ENCODE data around the gene CLEC12A. TPM values are rescaled to one million over a fixed set of nuclear protein-coding genes. Genes with fewer than 3 reads are reported as not detected.

Gene CLEC12A
- total and polyA plus RNA-seq, 2 of the 13 experiments (the other 11 are each of a cell fraction or from before 2014, with no cell fraction given) = not detected

DNA sequence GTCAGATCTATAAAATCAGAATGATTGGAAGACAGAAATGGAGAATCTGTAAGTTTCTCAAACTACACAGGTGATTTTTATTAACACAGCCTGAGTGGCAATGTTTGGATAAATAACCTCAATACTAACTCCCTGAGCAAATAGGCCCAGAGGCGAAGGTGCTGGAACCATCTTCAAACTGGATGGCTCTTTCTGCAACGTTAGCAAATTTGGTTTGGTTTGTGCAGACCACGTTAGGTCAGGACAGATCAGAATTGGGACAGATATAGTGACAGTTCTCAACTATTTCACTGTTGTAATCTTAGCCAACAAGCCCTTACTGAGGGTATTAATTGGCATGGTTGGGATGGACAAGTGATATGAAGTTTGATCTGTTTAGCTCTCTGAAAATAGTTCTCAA is 50.1 kb downstream of the CLEC12A start:
- TF ChIP-seq, protein P1, sequence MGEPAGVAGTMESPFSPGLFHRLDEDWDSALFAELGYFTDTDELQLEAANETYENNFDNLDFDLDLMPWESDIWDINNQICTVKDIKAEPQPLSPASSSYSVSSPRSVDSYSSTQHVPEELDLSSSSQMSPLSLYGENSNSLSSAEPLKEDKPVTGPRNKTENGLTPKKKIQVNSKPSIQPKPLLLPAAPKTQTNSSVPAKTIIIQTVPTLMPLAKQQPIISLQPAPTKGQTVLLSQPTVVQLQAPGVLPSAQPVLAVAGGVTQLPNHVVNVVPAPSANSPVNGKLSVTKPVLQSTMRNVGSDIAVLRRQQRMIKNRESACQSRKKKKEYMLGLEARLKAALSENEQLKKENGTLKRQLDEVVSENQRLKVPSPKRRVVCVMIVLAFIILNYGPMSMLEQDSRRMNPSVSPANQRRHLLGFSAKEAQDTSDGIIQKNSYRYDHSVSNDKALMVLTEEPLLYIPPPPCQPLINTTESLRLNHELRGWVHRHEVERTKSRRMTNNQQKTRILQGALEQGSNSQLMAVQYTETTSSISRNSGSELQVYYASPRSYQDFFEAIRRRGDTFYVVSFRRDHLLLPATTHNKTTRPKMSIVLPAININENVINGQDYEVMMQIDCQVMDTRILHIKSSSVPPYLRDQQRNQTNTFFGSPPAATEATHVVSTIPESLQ (CRISPR knock-in tag; conservative IDR thresholded peaks at IDR 0.05) = no peak
- peak; percentile 94 to 95 for TF ChIP-seq MAFK (conservative IDR thresholded peaks at IDR 0.05 in 1 of 2, IDR thresholded peaks at IDR 0.05 in 1 of 2; ENCODE audit: low read length in 2 of 2)
- TF ChIP-seq PHF5A (CRISPR knock-in tag; IDR thresholded peaks at IDR 0.05; ENCODE audit: low read depth, unreplicated experiment) = no peak
- TF ChIP-seq MAFF (IDR thresholded peaks at IDR 0.05; ENCODE audit: low read depth, low read length) = peak; percentile 94
- TF ChIP-seq ARNT (IDR thresholded peaks at IDR 0.05) = no peak
- no peak for TF ChIP-seq SIX4 (CRISPR knock-in tag; IDR thresholded peaks at IDR 0.05)
- Histone ChIP-seq H3K27me3 (ENCODE audit: control insufficient read depth in 1 of 2, insufficient read depth in 2 of 2, low read length in 2 of 2) (no peaks in the 10 kb centered on the region), H3K79me2 (ENCODE audit: insufficient read depth, low read length) (no peaks in the 10 kb centered on the region), H2AFZ (ENCODE audit: low read length) (no peak overlapping the region), H3K4me1 (ENCODE audit: insufficient read depth, low read length) (no peaks in the 10 kb centered on the region), H3K9ac (ENCODE audit: insufficient read depth, low read depth, low read length) (no peak overlapping the region), H4K20me1 (ENCODE audit: insufficient read depth, low read length) (no peaks in the 10 kb centered on the region), H3K9me3 (ENCODE audit: low read length) (no peaks in the 10 kb centered on the region), H3K4me3 (replicated peaks in 1 of 3; ENCODE audit: insufficient read depth in 1 of 3, low read depth in 2 of 3, low read length in 3 of 3) (no peak overlapping the region), H3K4me2 (ENCODE audit: low read depth, low read length) (no peak overlapping the region), H3K27ac (ENCODE audit: extremely low read length, insufficient read depth, low read length) (no peak overlapping the region), H3K36me3 (replicated peaks in 1 of 2; ENCODE audit: control insufficient read depth in 1 of 2, insufficient read depth in 2 of 2, low read length in 2 of 2) (no peaks in the 10 kb centered on the region)
- CTCF ChIA-PET (ENCODE audit: low intra/inter-chr PET ratio, low total read pairs) = no interaction called here
- intact Hi-C loops (cut with micrococcal nuclease; ENCODE audit: unreplicated experiment) = no loop called here
- WGBS (ENCODE audit: low lambda C conversion rate) = 4% methylated on average over 3 of the region's 3 CpGs
- FAIRE-seq (no peak), ATAC-seq (no peak), DNase-seq (ENCODE audit: low spot score) (no peak)
- POLR2A ChIA-PET = no interaction called here
- in situ Hi-C loops (cut with HindIII; ENCODE audit: extremely low pct_ligation_motif_present, low pct_unique_long_range_greater_than_20kb) = no loop called here
- BruUV-seq (replicated peaks) = no TSS peak

DNA sequence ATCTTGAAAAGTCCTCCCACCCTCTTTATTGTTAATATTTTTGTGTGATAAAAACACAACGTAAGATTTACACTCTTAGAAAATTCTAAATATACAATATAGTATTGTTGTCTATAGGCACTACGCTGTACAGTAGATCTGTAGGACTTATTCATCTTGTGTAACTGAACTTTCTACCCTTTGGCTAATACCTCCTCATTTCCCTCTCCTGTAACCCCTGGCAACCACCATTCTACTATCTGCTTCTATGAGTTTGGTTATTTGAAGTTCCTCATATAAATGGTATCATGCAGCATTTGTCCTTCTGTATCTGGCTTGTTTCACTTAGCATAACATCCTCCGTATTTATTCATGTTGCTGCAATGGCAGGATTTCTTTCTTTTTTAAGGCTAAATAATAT is 54.0 kb downstream of the CLEC12A start:
- 35% methylated on average over 3 of the region's 3 CpGs for WGBS (ENCODE audit: low lambda C conversion rate)
- H3K27ac ChIP-seq (ENCODE audit: extremely low read length, insufficient read depth, low read length) = no peak overlapping the region
- H3K36me3 ChIP-seq (replicated peaks in 1 of 2; ENCODE audit: control insufficient read depth in 1 of 2, insufficient read depth in 2 of 2, low read length in 2 of 2) = no peaks in the 10 kb centered on the region
- ChIA-PET POLR2A (no interaction called here), CTCF (ENCODE audit: low intra/inter-chr PET ratio, low total read pairs) (no interaction called here)
- no peaks in the 10 kb centered on the region for H3K4me1 ChIP-seq (ENCODE audit: insufficient read depth, low read length)
- no peaks in the 10 kb centered on the region for H4K20me1 ChIP-seq (ENCODE audit: insufficient read depth, low read length)
- H2AFZ ChIP-seq (ENCODE audit: low read length) = no peak overlapping the region
- ATAC-seq = no peak
- DNase-seq (ENCODE audit: low spot score) = no peak
- no peaks in the 10 kb centered on the region for H3K79me2 ChIP-seq (ENCODE audit: insufficient read depth, low read length)
- no peak overlapping the region for H3K9ac ChIP-seq (ENCODE audit: insufficient read depth, low read depth, low read length)
- no peak overlapping the region for H3K4me3 ChIP-seq (replicated peaks in 1 of 3; ENCODE audit: insufficient read depth in 1 of 3, low read depth in 2 of 3, low read length in 3 of 3)
- no peaks in the 10 kb centered on the region for H3K9me3 ChIP-seq (ENCODE audit: low read length)
- no TSS peak for BruUV-seq (replicated peaks)
- intact Hi-C loops (cut with micrococcal nuclease; ENCODE audit: unreplicated experiment) = no loop called here
- in situ Hi-C loops (cut with HindIII; ENCODE audit: extremely low pct_ligation_motif_present, low pct_unique_long_range_greater_than_20kb) = no loop called here
- H3K27me3 ChIP-seq (ENCODE audit: control insufficient read depth in 1 of 2, insufficient read depth in 2 of 2, low read length in 2 of 2) = no peaks in the 10 kb centered on the region
- FAIRE-seq = no peak
- no peak overlapping the region for H3K4me2 ChIP-seq (ENCODE audit: low read depth, low read length)
- TF ChIP-seq NFKB2 (CRISPR knock-in tag; IDR thresholded peaks at IDR 0.05; ENCODE audit: borderline replicate concordance) (no peak), NRL (CRISPR knock-in tag; IDR thresholded peaks at IDR 0.05; ENCODE audit: borderline replicate concordance) (no peak), NR1H2 (CRISPR knock-in tag; IDR thresholded peaks at IDR 0.05; ENCODE audit: borderline replicate concordance, low read depth) (no peak), ZNF138 (CRISPR knock-in tag; IDR thresholded peaks at IDR 0.05; ENCODE audit: low read depth) (no peak), POLR2G (IDR thresholded peaks at IDR 0.05; ENCODE audit: low read depth, low read length) (no peak), HES4 (CRISPR knock-in tag; IDR thresholded peaks at IDR 0.05; ENCODE audit: borderline replicate concordance) (no peak), ZNF777 (CRISPR knock-in tag; IDR thresholded peaks at IDR 0.05) (no peak), CREB1 (IDR thresholded peaks at IDR 0.05) (no peak), CREB1 (CRISPR knock-in tag; IDR thresholded peaks at IDR 0.05) (no peak), ZNF446 (CRISPR knock-in tag; IDR thresholded peaks at IDR 0.05) (no peak), KAT2B (IDR thresholded peaks at IDR 0.05; ENCODE audit: borderline replicate concordance, low read depth, low read length) (no peak), MIER2 (CRISPR knock-in tag; IDR thresholded peaks at IDR 0.05) (no peak)
- TF ChIP-seq, protein P2, sequence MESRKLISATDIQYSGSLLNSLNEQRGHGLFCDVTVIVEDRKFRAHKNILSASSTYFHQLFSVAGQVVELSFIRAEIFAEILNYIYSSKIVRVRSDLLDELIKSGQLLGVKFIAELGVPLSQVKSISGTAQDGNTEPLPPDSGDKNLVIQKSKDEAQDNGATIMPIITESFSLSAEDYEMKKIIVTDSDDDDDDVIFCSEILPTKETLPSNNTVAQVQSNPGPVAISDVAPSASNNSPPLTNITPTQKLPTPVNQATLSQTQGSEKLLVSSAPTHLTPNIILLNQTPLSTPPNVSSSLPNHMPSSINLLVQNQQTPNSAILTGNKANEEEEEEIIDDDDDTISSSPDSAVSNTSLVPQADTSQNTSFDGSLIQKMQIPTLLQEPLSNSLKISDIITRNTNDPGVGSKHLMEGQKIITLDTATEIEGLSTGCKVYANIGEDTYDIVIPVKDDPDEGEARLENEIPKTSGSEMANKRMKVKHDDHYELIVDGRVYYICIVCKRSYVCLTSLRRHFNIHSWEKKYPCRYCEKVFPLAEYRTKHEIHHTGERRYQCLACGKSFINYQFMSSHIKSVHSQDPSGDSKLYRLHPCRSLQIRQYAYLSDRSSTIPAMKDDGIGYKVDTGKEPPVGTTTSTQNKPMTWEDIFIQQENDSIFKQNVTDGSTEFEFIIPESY (CRISPR knock-in tag; IDR thresholded peaks at IDR 0.05) = no peak

Data from HepG2 (cell line).